BJ (cell line): ENCODE results near the gene RAB41. TPM values are rescaled to one million over a fixed set of nuclear protein-coding genes. Genes with fewer than 3 reads are reported as not detected.

Experiments
- CTCF ChIA-PET: fragments of 350-600 bp; formaldehyde crosslinking; extraction: SDS; loops from one replicate; lab custom pipeline; 2021; ENCODE audit warnings: antibody characterized with exemption, inconsistent platforms; lab: Yijun Ruan, JAX
- POLR2A ChIA-PET: fragments of 300-600 bp; sonication (Branson Sonifier 250); formaldehyde crosslinking; extraction: SDS; loops from one replicate; lab custom pipeline; 2021; ENCODE audit warnings: antibody characterized with exemption; lab: Charles Lee
- DNase-seq: peaks from one replicate; pipeline ENCODE4 v3.0.0-alpha.2; 2011; ENCODE audit warnings: low read depth
- H3K27me3 ChIP-seq: 2 replicates; pipeline ENCODE4 v1.6.0; 2011; ENCODE audit warnings: low read length; ENCODE audit not compliant: control insufficient read depth, insufficient read depth
- H3K36me3 ChIP-seq: 2 replicates; pipeline ENCODE4 v1.5.1; 2011; ENCODE audit warnings: low read length; ENCODE audit not compliant: control insufficient read depth, insufficient read depth
- H3K4me3 ChIP-seq: 2 replicates; pipeline ENCODE4 v1.5.1; 2011; ENCODE audit warnings: low read depth, mild to moderate bottlenecking, control low read depth, low read length
- polyA plus RNA-seq: library from polyadenylated mRNA; depleted of rRNA; stranded (reverse); fragments of >200 nt; gene quantifications from 2 replicates; pipeline ENCODE4 v1.2.3, GENCODE V29; 2011
- TF ChIP-seq, protein P1 (sequence below): IDR thresholded peaks from 2 replicates; pipeline ENCODE4 v1.5.1; 2011; ENCODE audit warnings: low read depth, mild to moderate bottlenecking, control low read depth, inconsistent platforms, low read length, moderate library complexity; ENCODE audit not compliant: insufficient read depth

Gene RAB41
- polyA plus RNA-seq, 1 experiment, result not detected

DNA sequence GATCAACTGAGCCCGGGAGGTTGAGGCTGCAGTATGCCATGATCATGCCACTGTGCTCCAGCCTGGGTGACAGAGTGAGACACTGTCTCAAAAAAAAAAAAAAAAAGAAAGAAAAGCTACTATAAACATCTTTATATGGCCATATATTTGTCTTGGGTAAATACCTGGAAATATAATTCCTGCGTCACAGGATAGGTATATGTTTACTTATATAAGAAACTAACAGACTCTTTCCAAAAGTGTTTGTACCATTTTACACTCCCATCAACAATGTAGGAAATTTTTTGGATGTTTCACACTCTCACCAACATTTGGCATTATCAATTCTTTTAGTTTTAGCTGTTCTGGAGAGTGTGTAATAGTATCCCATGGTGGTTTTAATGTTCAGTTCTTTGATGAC is 34.7 kb upstream of the RAB41 start:
- no peaks in the 10 kb centered on the region for H3K36me3 ChIP-seq
- CTCF ChIA-PET, result no interaction called here
- no peak overlapping the region for H3K4me3 ChIP-seq
- POLR2A ChIA-PET, result no interaction called here
- no peak for DNase-seq
- no peaks in the 10 kb centered on the region for H3K27me3 ChIP-seq
- TF ChIP-seq, protein P1, sequence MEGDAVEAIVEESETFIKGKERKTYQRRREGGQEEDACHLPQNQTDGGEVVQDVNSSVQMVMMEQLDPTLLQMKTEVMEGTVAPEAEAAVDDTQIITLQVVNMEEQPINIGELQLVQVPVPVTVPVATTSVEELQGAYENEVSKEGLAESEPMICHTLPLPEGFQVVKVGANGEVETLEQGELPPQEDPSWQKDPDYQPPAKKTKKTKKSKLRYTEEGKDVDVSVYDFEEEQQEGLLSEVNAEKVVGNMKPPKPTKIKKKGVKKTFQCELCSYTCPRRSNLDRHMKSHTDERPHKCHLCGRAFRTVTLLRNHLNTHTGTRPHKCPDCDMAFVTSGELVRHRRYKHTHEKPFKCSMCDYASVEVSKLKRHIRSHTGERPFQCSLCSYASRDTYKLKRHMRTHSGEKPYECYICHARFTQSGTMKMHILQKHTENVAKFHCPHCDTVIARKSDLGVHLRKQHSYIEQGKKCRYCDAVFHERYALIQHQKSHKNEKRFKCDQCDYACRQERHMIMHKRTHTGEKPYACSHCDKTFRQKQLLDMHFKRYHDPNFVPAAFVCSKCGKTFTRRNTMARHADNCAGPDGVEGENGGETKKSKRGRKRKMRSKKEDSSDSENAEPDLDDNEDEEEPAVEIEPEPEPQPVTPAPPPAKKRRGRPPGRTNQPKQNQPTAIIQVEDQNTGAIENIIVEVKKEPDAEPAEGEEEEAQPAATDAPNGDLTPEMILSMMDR, result no peak

DNA sequence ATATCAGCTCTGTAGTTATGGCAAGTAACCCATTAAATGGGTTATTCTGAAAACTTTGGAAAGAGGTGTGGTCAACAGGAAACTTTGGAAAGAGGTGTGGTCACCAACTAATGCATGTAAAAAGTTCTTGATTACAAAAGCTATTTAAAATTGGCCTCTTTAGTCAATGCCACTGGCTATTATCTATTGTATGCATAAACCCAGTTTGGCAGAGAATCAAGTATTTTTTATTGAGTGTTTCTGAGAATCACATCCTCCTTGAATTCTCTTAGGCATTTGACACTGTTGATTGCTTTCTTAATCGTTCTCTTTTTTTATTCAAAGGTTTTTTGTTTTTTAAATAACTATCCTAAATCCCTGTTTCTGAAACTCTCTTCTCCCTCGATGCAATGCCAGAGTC is 29.5 kb upstream of the RAB41 start:
- no peaks in the 10 kb centered on the region for H3K27me3 ChIP-seq
- DNase-seq, result no peak
- H3K4me3 ChIP-seq, result no peak overlapping the region
- H3K36me3 ChIP-seq, result no peaks in the 10 kb centered on the region
- POLR2A ChIA-PET, result no interaction called here
- TF ChIP-seq, protein P1, result no peak
- CTCF ChIA-PET, result interaction anchor here (1.2 kb wide), 1 partner anchor 10 kb away, joined by 3 read pairs; no protein-coding TSS in a partner anchor

DNA sequence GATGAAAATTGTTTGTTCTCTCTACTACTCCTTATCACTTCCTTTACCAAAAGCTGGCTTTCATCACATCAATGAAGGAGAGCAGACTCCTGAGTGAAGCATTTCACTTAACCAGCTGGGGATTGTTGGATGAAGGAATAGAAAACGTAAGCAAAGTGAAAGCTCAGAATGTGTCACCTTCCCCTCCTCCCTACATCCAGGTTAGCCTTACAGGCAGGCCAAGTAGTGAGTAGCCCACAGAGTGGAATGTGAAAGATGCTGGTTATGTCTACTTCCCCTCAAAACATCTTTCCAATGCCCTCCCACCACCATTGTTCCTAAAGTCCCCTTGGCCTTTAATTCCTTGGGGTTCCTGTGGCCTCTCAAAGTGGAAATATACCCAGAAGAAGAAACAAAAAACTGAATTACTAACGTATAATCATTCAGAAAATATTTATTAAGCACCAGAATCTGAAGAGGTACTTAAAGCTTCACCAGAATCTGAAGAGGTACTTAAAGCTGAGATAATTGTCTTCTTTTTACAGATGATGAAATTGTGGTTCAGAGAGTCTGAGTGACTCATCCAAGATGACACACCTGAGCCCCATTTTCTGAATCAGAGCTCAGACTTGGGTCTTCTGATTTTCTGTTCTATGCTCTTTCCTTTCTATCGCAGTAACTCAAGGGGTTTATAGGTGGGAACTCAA is 28.5 kb upstream of the RAB41 start:
- no peak for DNase-seq

GRCh38 chrX:70254063-70254400 is 27.9 kb upstream of the RAB41 start:
- Histone ChIP-seq H3K4me3 (no peak overlapping the region), H3K27me3 (no peaks in the 10 kb centered on the region), H3K36me3 (no peaks in the 10 kb centered on the region)
- POLR2A ChIA-PET, result no interaction called here
- TF ChIP-seq, protein P1, result no peak
- CTCF ChIA-PET, result no interaction called here
- no peak for DNase-seq

More for the DNA sequence above, 28.5 kb upstream of the RAB41 start:
- TF ChIP-seq, protein P1, result no peak
- Histone ChIP-seq H3K27me3 (no peaks in the 10 kb centered on the region), H3K4me3 (no peak overlapping the region), H3K36me3 (no peaks in the 10 kb centered on the region)
- ChIA-PET CTCF (interaction anchor here (1.2 kb wide), 1 partner anchor 9 kb away, joined by 3 read pairs; no protein-coding TSS in a partner anchor), POLR2A (no interaction called here)

DNA sequence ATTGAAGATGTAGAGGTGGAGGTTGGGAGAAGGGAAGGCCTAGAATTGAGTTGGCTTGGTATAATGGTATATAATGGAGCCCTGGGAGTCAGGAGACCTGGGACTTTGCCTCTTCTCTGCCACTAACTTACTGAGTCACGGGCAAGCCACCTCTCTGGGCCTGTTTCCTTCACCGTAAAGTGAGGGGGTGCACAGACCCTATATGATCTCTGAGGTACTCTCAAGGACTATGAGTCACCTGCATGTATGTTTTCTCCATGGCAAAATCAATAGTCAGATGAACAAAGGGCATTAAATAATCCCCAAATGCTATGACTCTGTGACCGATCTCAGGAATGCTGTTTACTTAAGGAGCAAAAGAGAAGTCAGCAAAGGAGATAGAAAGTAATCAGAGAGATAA is 27.1 kb upstream of the RAB41 start:
- TF ChIP-seq, protein P1, result no peak
- no peaks in the 10 kb centered on the region for H3K27me3 ChIP-seq
- no peaks in the 10 kb centered on the region for H3K36me3 ChIP-seq
- no peak for DNase-seq
- no peak overlapping the region for H3K4me3 ChIP-seq
- CTCF ChIA-PET, result no interaction called here
- POLR2A ChIA-PET, result no interaction called here
